Measurements from ENCODE around the gene CMTM8.

Gene CMTM8

DNA sequence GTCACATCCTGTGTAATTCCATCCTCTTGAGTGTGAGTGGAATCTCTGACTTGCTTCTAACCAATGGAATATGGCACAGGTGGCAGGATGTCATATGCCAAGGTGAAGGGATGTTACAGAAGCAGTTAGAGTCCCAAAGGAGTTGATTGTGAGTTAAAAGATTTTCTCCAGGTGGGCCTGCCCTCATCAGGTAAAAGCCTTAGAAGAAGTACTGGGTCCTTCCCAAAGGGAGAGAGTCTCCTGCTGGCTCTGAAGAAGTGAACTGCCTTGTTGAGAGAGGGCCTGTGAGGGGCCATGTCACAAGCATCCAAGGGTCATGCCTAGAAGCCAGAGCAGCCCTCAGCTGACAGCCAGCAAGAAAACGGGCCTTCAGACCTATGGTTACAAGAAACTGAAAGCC, 166.2 kb downstream of the CMTM8 start:
- TF ChIP-seq, protein P1, sequence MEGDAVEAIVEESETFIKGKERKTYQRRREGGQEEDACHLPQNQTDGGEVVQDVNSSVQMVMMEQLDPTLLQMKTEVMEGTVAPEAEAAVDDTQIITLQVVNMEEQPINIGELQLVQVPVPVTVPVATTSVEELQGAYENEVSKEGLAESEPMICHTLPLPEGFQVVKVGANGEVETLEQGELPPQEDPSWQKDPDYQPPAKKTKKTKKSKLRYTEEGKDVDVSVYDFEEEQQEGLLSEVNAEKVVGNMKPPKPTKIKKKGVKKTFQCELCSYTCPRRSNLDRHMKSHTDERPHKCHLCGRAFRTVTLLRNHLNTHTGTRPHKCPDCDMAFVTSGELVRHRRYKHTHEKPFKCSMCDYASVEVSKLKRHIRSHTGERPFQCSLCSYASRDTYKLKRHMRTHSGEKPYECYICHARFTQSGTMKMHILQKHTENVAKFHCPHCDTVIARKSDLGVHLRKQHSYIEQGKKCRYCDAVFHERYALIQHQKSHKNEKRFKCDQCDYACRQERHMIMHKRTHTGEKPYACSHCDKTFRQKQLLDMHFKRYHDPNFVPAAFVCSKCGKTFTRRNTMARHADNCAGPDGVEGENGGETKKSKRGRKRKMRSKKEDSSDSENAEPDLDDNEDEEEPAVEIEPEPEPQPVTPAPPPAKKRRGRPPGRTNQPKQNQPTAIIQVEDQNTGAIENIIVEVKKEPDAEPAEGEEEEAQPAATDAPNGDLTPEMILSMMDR (IDR thresholded peaks at IDR 0.05; ENCODE audit: borderline replicate concordance, insufficient read depth, low read depth, low read length), result no peak
- no peak overlapping the region for H3K4me3 ChIP-seq (ENCODE audit: low read depth, low read length)

DNA sequence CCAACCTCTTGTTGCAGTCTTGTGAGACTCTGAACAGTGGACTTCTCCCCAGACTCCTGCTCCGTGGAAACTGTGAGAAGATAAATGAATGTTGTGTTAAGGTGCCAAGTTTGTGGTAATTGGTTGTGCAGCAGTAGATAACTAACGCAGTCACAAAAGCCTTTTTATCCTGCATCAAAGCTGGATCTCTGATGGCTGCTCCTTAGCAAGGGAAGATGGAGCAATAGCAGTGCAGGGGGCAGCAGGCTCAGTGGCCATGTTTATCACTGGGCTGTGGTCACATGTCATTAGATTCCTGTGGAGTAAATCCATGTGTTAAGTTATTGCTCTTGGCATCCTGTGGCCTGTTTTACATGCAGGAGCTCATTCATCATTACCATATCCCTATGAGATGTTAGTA, 166.7 kb downstream of the CMTM8 start:
- TF ChIP-seq, protein P1 (IDR thresholded peaks at IDR 0.05; ENCODE audit: borderline replicate concordance, insufficient read depth, low read depth, low read length), result no peak
- H3K4me3 ChIP-seq (ENCODE audit: low read depth, low read length), result no peak overlapping the region

DNA sequence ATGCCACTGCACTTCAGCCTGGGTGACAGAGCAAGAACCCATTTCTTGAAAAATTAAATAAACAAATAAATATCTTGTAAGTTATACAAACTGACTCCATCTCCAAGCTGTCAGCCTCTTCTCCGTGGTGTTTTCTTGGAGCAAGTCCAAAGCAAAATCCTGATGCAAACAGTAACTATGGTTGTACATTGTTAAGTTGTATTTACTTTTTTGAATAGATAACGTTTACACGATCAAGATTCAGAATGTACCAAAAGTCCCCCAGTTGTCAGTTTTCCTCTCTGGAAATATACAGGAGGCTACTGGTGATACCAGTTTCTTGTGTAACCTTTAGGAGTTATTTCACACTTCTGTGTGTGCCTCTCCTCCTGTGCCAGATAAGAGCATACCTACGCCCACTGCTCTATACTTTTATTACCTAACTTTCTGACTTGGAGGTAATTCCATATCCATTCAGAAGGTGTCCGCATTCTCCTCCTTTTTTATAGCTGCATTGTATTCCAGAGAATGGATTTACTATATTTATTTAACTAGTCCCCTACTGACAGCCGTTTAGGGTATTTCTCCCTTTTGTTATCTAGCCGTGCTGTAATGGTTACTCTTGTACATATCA, 167.3 kb downstream of the CMTM8 start:
- no peak overlapping the region for H3K4me3 ChIP-seq (ENCODE audit: low read depth, low read length)
- TF ChIP-seq, protein P1 (IDR thresholded peaks at IDR 0.05; ENCODE audit: borderline replicate concordance, insufficient read depth, low read depth, low read length), result no peak

DNA sequence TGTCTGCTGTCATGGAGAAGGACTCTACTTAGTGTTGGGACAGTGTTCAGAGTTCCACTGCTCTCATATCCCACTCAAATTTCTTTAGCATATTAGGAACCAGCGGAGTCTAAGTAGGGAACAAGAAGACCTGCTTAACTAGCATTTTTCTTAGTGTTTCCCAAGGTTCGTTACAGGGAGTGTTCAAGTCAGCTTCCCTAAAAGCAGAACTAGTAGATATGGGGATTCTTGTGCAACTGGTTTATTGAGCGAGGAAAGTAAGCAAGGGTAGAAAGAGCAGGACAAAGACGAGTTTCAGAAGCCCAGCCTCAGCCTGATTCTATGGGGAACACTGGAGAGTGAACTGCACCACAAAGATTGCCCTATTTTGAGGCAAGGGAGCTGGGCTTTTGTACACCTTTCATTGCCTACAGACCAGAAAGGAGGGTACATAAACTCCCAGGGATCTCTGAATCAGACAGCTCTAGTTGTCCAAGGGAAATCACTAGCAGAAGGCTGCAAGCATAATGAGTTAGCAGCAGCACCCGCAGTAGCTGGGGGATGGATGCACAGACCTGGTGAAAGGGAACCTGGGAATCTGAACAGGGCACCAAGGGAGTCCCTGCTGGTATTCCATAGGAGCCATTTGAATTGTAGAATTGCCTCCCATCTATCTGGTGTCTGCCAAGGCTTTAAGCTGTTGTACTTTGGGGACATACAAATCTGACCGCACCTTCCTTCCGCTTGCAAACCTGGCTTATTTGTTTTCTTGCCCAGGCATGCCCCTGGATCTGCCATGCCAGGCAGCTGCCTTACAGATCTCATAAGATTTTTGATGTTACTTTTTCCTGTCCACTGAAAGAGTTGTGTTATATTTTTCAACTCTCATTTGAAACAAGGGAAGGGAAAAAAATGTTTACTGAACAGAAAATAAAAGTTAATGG, 168.3 kb downstream of the CMTM8 start:
- TF ChIP-seq, protein P1 (IDR thresholded peaks at IDR 0.05; ENCODE audit: borderline replicate concordance, insufficient read depth, low read depth, low read length), result no peak
- no peak overlapping the region for H3K4me3 ChIP-seq (ENCODE audit: low read depth, low read length)

DNA sequence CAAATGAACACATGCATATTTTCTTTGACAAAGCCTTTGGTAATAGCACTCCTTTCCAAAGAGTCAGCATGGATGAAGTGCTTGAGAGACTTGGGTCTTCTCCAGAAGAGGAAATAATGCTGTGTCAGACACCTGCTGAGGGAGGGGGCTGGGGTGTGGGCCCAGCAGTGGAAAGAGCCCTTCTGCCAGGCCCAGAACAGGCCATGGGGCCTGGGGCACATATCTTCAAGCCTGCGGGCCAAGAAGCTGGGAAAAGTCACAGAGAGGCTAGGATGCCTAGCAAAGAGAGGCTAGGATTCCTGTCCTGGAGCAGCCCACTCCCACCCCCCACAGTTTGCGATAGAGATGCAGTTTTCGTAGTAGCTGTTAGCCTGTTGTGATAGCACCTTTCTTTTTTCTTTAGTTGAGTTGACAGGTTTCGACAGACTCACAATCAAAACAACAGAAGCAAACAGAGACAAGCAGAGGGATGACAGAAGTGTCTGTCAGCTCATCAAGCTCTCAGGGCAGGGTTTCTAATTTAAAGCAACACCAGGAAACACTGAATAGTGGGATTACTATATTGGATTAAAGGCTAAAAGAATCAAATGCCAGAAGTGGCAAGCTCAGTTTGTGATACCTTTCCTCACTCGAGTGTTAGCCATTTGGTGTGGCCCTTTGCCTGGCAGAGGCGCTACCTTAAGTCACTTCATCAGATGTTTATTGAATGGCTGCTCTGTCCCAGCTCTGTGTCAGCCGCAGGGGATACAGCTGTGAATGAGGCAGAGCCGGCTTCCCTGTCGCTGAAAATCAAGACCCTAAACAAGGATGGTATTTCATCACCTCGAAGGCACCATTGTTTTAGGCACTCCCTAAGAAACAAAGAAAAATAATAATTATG, 172.1 kb downstream of the CMTM8 start:
- no peak overlapping the region for H3K4me3 ChIP-seq (ENCODE audit: low read depth, low read length)
- TF ChIP-seq, protein P1 (IDR thresholded peaks at IDR 0.05; ENCODE audit: borderline replicate concordance, insufficient read depth, low read depth, low read length), result no peak

DNA sequence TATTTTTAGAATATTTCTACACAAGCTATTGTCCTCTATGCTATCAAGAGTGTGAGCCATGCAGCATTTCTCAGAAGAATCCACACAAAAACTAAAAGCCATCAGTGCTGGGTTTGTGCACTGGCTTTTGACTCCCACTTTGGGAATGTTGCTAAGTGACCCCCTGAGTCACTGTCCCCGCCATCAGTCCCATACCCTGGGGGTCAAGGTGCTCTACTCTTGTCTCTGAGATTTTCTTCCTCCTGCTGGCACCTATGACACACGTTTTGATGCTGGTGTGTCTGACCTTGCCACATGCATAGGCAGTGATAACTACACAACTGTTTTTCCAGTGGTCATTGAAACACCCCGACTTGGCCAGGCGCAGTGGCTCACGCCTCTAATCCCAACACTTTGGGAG, 173.0 kb downstream of the CMTM8 start:
- H3K4me3 ChIP-seq (ENCODE audit: low read depth, low read length), result no peak overlapping the region
- TF ChIP-seq, protein P1 (IDR thresholded peaks at IDR 0.05; ENCODE audit: borderline replicate concordance, insufficient read depth, low read depth, low read length), result no peak

Data from GM12875 (cell line).